Mucosa of stomach (tissue), 1 donor: Measurements from ENCODE around the gene POLA2.
"Not testable (repeated sequence)": the region's sequence is repeated elsewhere in the genome, so short reads cannot be mapped to it uniquely, and the experiment has no call there.

Experiments used
- H3K27me3 ChIP-seq: one replicate; pipeline ENCODE4 v1.7.0; 2013; ENCODE audit warnings: mild to moderate bottlenecking, low read length; ENCODE audit not compliant: control insufficient read depth, insufficient read depth
- H3K36me3 ChIP-seq: one replicate; pipeline ENCODE4 v1.7.0; 2013; ENCODE audit warnings: low read length; ENCODE audit not compliant: control insufficient read depth, insufficient read depth
- H3K4me1 ChIP-seq: one replicate; pipeline ENCODE4 v1.7.0; 2013; ENCODE audit warnings: mild to moderate bottlenecking, low read length; ENCODE audit not compliant: control insufficient read depth, insufficient read depth
- H3K4me3 ChIP-seq: one replicate; pipeline ENCODE4 v1.7.0; 2013; ENCODE audit warnings: low read length
- H3K9ac ChIP-seq: one replicate; pipeline ENCODE4 v1.7.0; 2013; ENCODE audit warnings: mild to moderate bottlenecking, low read length, moderate library complexity
- H3K9me3 ChIP-seq: one replicate; pipeline ENCODE4 v1.7.0; 2013; ENCODE audit warnings: mild to moderate bottlenecking, low read length, moderate library complexity; ENCODE audit not compliant: control insufficient read depth
- donor health status: Pancreatic carcinoma.

POLA2 gene

GRCh38 chr11:65246506-65246905 is 15.3 kb upstream of the POLA2 start:
- Histone ChIP-seq H3K4me3 (no peak overlapping the region), H3K9me3 (no peaks in the 10 kb centered on the region), H3K4me1 (no peaks in the 10 kb centered on the region), H3K9ac (no peak overlapping the region), H3K27me3 (no peaks in the 10 kb centered on the region), H3K36me3 (no peaks in the 10 kb centered on the region)

DNA sequence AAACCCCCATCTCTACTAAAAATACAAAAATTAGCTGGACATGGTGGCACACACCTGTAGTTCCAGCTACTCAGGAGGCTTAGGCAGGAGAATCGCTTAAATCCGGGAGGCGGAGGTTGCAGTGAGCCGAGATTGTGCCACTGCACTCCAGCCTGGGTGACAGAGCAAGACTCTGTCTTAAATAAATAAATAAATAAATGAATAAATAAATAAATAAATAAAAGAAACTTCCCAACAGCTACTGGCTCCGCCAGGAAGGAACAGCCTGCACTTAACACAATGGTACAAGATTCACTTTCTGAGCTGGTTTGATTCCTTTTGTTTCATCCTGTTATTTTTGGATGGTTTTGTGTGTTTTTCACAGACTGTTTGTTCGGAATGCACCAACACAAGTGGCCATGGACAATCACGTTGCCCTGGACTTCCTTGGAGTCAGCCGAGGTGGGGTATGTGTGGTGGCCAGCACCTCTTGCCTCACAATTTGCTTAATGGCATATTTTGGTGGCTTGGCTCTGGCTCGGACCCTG is 13.5 kb upstream of the POLA2 start:
- H3K27me3 ChIP-seq, H3K9me3 ChIP-seq, H3K4me1 ChIP-seq, H3K4me3 ChIP-seq, H3K9ac ChIP-seq, H3K36me3 ChIP-seq: not testable (repeated sequence)

GRCh38 chr11:65251476-65251875 is 10.3 kb upstream of the POLA2 start:
- H3K9me3 ChIP-seq: no peaks in the 10 kb centered on the region
- no peaks in the 10 kb centered on the region for H3K36me3 ChIP-seq
- H3K4me3 ChIP-seq: no peak overlapping the region
- no peaks in the 10 kb centered on the region for H3K27me3 ChIP-seq
- H3K4me1 ChIP-seq: no peaks in the 10 kb centered on the region
- no peak overlapping the region for H3K9ac ChIP-seq

- H3K9me3 ChIP-seq: no peaks in the 10 kb centered on the region
- H3K4me1 ChIP-seq: no peaks in the 10 kb centered on the region
- no peaks in the 10 kb centered on the region for H3K27me3 ChIP-seq
- H3K36me3 ChIP-seq: no peaks in the 10 kb centered on the region
- no peak overlapping the region for H3K9ac ChIP-seq
- H3K4me3 ChIP-seq: no peak overlapping the region
These were observed 7.0 kb upstream of the POLA2 start for GRCh38 chr11:65254724-65255123.

DNA sequence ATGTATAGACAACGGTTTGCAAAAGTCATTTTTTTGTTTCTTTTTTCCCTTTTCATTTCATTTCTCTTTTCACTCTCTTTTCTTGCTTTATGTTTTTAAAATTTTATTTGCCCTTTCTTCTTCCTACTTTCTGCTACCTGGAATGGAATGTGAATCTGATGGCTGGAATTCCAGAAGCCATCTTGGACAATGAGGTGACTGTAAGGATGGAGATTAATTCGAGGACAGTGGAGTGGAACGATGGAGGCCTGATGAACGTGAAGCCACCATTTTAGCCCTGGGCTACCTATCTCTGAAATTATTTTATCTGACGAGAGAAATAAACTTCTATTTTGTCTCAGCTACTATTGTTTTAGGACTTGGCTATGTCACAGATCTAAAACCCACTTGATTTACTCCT is 2.8 kb upstream of the POLA2 start:
- Histone ChIP-seq H3K9me3 (no peaks in the 10 kb centered on the region), H3K27me3 (no peaks in the 10 kb centered on the region), H3K36me3 (no peaks in the 10 kb centered on the region), H3K4me1 (peaks cover 8% of the 10 kb centered on the region), H3K4me3 (no peak overlapping the region), H3K9ac (no peak overlapping the region)

- H3K9ac ChIP-seq: no peak overlapping the region
- H3K9me3 ChIP-seq: no peaks in the 10 kb centered on the region
- no peaks in the 10 kb centered on the region for H3K36me3 ChIP-seq
- no peak overlapping the region for H3K4me3 ChIP-seq
- peaks cover 8% of the 10 kb centered on the region for H3K4me1 ChIP-seq
- no peaks in the 10 kb centered on the region for H3K27me3 ChIP-seq
These were observed 1.5 kb upstream of the POLA2 start for GRCh38 chr11:65260302-65260701.

DNA sequence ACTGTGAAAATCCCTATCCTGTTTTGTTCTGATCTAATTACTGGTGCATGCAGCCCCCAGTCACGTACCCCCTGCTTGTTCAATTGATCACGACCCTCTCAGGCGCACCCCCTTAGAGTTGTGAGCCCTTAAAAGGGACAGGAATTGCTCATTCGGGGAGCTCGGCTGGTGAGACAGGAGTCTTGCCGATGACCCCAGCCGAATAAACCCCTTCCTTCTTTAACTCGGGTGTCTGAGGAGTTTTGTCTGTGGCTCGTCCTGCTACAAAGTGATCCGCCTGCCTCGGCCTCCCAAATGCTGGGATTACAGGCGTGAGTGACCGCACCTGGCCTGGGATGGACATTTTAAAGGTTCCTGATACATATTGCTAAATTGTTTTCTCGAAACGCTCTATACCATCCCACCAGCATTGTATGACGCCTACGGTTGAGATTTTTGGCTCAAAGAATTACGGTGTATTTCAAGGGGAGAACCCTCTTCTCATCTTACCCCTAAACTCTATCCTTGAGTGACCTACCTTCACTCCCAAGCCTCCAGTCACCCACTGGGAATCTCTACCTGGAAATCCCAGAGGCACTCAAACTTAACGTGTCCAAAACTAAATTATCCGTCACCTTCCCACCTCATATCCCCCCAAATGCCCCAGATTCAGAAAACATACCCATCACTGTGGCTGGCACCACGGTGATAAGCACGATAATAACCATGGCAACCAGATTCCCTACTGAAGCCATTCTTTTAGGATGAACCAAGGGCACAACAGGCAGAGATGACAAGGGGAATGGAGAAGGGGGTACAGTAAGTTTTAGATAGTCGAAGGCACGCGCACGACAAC is 789 bp upstream of the POLA2 start:
- Histone ChIP-seq H3K4me3 (peak overlapping the region; percentile 71), H3K9me3 (no peaks in the 10 kb centered on the region), H3K4me1 (peaks cover 8% of the 10 kb centered on the region), H3K9ac (peak overlapping the region; percentile 89), H3K36me3 (no peaks in the 10 kb centered on the region), H3K27me3 (no peaks in the 10 kb centered on the region)

DNA sequence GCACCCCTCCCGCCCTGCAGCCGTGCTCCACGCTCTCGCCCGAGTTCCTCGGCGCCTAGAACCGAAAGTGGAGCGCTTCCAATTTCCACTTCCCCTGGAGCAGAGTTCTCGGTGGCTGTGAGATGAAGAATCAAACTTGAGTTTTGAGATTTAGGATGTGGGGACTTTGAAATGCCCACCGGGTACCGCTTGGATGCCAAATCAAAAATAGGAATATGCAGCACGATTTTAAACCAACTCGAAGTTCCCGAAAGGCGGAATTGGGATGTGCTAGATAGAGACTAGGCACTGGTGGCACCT is 569 bp downstream of the POLA2 start:
- Histone ChIP-seq H3K9me3 (no peaks in the 10 kb centered on the region), H3K4me3 (peak overlapping the region; percentile 71), H3K36me3 (no peaks in the 10 kb centered on the region), H3K9ac (peak overlapping the region; percentile 89), H3K27me3 (no peaks in the 10 kb centered on the region), H3K4me1 (peaks cover 8% of the 10 kb centered on the region)

GRCh38 chr11:65262776-65263175 is 1.0 kb downstream of the POLA2 start:
- Histone ChIP-seq H3K9ac (peak overlapping the region; percentile 89), H3K27me3 (no peaks in the 10 kb centered on the region), H3K4me3 (no peak overlapping the region), H3K36me3 (no peaks in the 10 kb centered on the region), H3K4me1 (peaks cover 8% of the 10 kb centered on the region), H3K9me3 (no peaks in the 10 kb centered on the region)

DNA sequence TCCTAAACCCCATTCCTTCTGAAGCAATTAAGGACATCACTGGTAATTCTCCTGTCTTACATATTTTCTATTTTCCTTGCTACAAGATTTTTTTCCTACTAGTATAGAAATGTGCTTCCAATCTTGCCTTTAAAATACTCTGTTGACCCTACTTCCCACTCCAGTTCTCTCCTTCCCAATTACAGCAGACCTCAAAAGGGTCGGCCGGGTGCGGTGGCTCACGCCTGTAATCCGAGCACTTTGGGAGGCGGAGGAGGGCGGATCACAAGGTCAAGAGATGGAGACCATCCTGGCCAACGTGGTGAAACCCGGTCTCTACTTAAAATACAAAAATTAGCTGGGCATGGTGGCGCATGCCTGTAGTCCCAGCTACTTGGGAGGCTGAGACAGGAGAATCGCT is 3.0 kb downstream of the POLA2 start:
- H3K4me3 ChIP-seq, H3K27me3 ChIP-seq, H3K9me3 ChIP-seq, H3K36me3 ChIP-seq, H3K4me1 ChIP-seq, H3K9ac ChIP-seq: not testable (repeated sequence)

- Histone ChIP-seq H3K9me3 (no peaks in the 10 kb centered on the region), H3K27me3 (no peaks in the 10 kb centered on the region), H3K9ac (no peak overlapping the region), H3K4me1 (peaks cover 5% of the 10 kb centered on the region), H3K36me3 (no peaks in the 10 kb centered on the region), H3K4me3 (no peak overlapping the region)
These were observed 4.4 kb downstream of the POLA2 start for GRCh38 chr11:65266210-65266609.

DNA sequence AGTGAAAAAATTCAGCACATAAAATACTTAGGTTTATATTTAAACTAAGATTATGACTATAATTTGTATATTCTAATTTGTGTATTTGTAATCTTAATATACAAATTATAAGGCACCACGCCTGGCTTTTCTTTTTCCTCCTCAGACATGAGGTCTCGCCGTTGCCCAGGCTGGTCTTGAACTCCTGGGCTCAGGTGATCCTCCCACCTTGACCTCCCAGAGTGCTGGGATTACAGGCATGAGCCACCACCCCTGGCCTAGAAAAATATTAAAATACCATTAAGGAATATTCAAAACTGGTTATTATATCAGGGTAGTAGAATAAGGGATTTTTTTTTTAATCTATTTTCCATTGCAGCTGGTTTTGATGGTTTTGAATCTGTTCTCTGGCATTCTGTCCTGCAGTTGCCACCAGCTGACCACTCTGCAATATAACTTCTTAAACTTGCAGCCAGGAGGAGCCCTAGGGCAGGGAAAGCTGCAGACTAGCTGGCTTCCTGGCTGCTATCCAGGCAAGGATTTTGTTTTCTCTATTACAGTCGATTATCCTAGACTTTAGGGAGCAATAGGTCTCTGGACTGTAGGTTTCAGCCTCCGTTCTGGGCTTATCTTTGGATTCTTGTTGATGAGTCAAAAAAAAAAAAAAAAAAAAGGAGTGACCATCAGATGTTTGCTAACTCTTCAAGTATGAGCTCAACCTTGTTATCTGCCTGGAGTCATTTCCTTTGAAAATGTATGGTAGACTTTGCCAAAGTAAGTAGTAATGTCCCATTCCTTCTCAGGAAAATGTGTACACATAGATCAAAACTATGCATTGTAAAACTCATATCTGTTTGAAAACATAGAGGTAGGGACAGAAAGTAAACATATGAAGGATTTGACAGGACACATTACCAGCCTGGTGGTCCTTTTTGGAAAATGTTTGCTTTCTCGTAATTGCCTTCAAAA is 13.2 kb downstream of the POLA2 start:
- Histone ChIP-seq H3K9me3 (no peaks in the 10 kb centered on the region), H3K4me1 (peaks cover 29% of the 10 kb centered on the region), H3K27me3 (no peaks in the 10 kb centered on the region), H3K9ac (peak overlapping the region; percentile 14), H3K4me3 (no peak overlapping the region), H3K36me3 (no peaks in the 10 kb centered on the region)
